Measurements from ENCODE around the gene TSPAN9. TPM values are rescaled to one million over a fixed set of nuclear protein-coding genes. Genes with fewer than 3 reads are reported as not detected.

TSPAN9 gene
- total RNA-seq, 1 donor: 76.0 TPM

DNA sequence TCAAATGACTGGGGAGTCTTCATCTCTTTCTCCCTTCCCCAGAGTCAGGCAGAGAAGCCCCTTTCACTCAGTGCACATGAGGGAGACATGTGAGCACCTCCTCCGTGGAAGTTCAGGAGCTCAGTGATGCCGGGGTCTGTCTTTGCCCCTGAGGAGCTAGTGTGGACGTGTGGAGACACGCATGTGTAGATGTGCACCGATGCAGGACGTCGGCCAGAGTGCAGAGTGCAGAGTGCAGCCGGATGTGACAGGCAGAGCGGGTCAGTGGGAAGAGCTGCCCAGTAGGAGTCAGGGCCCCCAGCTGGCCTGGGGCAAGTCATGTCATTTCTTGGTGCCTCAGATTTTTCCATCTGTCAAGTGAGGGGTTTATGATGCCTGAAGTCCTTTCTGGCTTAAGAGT is 20.7 kb downstream of the TSPAN9 start:
- DNase-seq (ENCODE audit: low read depth): no peak
- TF ChIP-seq, protein P1, sequence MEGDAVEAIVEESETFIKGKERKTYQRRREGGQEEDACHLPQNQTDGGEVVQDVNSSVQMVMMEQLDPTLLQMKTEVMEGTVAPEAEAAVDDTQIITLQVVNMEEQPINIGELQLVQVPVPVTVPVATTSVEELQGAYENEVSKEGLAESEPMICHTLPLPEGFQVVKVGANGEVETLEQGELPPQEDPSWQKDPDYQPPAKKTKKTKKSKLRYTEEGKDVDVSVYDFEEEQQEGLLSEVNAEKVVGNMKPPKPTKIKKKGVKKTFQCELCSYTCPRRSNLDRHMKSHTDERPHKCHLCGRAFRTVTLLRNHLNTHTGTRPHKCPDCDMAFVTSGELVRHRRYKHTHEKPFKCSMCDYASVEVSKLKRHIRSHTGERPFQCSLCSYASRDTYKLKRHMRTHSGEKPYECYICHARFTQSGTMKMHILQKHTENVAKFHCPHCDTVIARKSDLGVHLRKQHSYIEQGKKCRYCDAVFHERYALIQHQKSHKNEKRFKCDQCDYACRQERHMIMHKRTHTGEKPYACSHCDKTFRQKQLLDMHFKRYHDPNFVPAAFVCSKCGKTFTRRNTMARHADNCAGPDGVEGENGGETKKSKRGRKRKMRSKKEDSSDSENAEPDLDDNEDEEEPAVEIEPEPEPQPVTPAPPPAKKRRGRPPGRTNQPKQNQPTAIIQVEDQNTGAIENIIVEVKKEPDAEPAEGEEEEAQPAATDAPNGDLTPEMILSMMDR (IDR thresholded peaks at IDR 0.05; ENCODE audit: insufficient read depth, low read depth, low read length): no peak
- H3K4me3 ChIP-seq (ENCODE audit: low read depth, low read length): peak overlapping the region; percentile 7

DNA sequence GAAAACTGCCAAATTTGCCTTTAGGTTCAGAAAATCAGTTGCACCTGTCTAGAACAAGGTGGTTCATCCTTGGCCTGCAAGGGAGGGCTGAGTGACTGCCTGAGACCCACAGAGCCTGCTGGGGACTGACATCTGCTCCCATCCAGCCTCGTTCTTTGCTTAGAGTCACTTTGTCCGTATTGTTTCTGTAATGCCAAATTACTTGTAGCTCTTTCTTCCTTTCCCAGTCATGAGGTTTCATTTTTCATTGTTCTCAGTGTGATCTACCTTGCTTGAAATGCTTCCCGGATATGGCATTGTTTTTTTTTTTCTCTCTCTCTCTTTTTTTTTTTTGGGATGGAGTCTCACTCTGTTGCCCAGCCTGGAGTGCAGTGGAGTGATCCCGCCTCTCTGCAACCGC is 21.3 kb downstream of the TSPAN9 start:
- DNase-seq (ENCODE audit: low read depth): no peak

DNA sequence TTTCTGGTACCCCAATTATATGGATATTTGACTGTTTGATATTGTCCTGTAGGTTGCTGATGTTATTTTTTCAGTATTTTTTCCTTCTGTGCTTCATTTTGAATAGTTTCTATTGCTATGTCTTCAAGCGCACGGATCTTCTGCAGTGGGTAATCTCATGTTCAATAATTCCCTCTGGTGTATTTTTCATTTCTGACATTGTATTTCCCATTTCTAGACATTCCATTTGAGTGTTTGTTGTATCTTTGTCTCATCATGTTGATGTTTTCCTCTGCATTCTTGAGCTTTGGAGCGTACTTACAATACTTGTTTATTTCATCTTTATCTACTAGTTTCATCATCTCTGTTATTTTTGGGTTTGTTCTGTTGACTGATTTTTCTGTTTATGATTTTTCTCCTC is 22.0 kb downstream of the TSPAN9 start:
- TF ChIP-seq, protein P1 (IDR thresholded peaks at IDR 0.05; ENCODE audit: insufficient read depth, low read depth, low read length): no peak
- H3K4me3 ChIP-seq (ENCODE audit: low read depth, low read length): no peak overlapping the region
- peak; percentile 82 for DNase-seq (ENCODE audit: low read depth)

More for the DNA sequence above, 21.3 kb downstream of the TSPAN9 start:
- no peak overlapping the region for H3K4me3 ChIP-seq (ENCODE audit: low read depth, low read length)
- TF ChIP-seq, protein P1 (IDR thresholded peaks at IDR 0.05; ENCODE audit: insufficient read depth, low read depth, low read length): no peak

DNA sequence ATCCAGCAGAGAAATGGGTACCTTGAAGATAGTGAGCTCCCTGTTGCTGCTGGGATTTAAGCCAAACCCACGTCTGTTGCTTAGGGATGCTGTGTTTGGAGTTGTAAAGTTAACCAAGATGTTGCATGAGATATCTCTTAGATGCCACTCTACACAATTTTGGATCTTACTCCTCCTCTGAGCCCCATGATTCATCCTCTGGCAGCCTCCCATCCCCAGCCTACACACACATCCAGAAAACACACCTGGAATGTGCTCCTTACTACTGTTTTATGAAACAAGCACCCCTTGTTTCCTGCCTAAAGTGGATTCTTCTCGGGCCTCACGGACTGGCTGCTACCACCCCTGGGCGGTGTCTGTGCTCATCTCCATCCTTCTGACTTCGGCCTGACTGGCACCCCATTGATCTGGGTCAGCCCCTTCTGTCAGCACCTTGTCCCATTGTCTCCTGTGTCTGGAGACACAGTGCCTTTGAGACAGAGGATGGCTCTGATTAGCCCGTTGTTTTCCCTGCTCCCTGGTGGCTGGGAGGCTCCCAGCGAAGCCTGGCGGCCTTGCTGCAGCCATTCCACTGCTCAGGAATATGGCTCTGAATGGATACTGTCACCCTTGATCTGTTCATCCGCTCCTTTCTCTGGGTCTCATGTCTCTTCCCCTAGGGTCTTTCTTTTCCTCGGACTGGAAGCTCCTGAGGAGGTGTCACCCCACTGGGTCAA is 24.3 kb downstream of the TSPAN9 start:
- DNase-seq (ENCODE audit: low read depth): peak; percentile 56
- no peak overlapping the region for H3K4me3 ChIP-seq (ENCODE audit: low read depth, low read length)
- TF ChIP-seq, protein P1 (IDR thresholded peaks at IDR 0.05; ENCODE audit: insufficient read depth, low read depth, low read length): no peak

DNA sequence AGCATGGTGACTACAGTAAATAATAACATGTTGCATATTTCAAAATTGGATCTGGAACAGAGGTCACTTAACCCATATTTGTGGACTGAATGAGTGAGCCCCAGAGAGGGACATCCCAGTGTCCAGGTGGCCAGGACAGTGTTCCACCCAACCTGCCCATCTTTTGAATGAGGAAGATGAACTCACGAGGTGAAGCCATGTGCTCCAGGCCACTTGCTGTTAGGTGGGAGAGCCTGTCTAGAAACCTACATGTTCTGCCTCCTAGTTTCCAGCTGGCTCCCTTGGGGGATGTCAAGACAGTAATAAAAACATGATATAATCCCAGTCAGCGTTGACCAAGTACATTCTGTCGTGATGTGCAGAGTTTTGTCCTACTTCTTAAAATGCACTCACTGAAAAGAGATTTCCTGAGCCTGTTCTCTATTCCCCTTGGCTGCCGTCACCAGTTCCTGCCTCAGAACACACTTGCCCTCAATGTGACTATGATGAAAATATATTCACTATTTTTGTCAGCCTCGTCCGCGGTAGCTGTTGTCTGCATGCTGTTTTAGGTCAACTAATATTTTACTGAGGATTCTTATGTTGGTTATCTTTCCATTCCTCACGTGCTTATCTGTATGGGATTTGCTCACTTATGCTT is 25.7 kb downstream of the TSPAN9 start:
- DNase-seq (ENCODE audit: low read depth): peak; percentile 87

DNA sequence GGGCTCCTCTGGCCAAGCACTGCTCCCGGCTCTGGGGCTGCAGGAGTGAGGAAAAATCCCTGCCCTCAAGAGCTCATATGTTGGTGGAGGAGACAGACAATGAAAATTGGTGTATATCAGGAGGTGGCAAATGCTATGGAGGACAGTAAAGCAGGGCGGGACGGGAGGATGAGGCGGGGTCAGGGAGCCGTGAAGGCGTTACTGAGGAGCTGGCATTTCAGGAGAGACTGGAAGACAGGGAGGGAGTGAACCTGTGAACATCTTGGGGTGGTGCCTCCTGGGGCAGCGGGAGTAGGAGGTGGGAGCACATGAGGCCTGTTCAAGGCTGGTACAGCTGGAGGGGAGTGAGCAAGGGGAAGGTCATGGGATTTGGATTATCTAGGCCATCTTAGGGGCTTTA is 26.6 kb downstream of the TSPAN9 start:
- DNase-seq (ENCODE audit: low read depth): no peak
- TF ChIP-seq, protein P1 (IDR thresholded peaks at IDR 0.05; ENCODE audit: insufficient read depth, low read depth, low read length): no peak
- no peak overlapping the region for H3K4me3 ChIP-seq (ENCODE audit: low read depth, low read length)

More for the DNA sequence above, 25.7 kb downstream of the TSPAN9 start:
- H3K4me3 ChIP-seq (ENCODE audit: low read depth, low read length): no peak overlapping the region
- TF ChIP-seq, protein P1 (IDR thresholded peaks at IDR 0.05; ENCODE audit: insufficient read depth, low read depth, low read length): no peak

Data from fibroblast of villous mesenchyme (primary cell).